ENCODE measurements around the gene ZEB1.

ZEB1 gene

GRCh38 chr10:31381766-31382316, 62.8 kb downstream of the ZEB1 start:
- no peak for TF ChIP-seq CTCF (IDR thresholded peaks at IDR 0.05; ENCODE audit: control insufficient read depth, extremely low read depth, insufficient read depth)
- no peak overlapping the region for H3K4me3 ChIP-seq (ENCODE audit: low read depth, low read length)
- no peak for DNase-seq (ENCODE audit: low read depth)

- DNase-seq (ENCODE audit: low read depth): no peak
- TF ChIP-seq CTCF (IDR thresholded peaks at IDR 0.05; ENCODE audit: control insufficient read depth, extremely low read depth, insufficient read depth): no peak
- H3K4me3 ChIP-seq (ENCODE audit: low read depth, low read length): no peak overlapping the region
These were observed 65.0 kb downstream of the ZEB1 start for GRCh38 chr10:31383810-31384588.

- TF ChIP-seq CTCF (IDR thresholded peaks at IDR 0.05; ENCODE audit: control insufficient read depth, extremely low read depth, insufficient read depth): no peak
- no peak overlapping the region for H3K4me3 ChIP-seq (ENCODE audit: low read depth, low read length)
- DNase-seq (ENCODE audit: low read depth): no peak
These were observed 65.6 kb downstream of the ZEB1 start for GRCh38 chr10:31384589-31384949.

- H3K4me3 ChIP-seq (ENCODE audit: low read depth, low read length): no peak overlapping the region
- TF ChIP-seq CTCF (IDR thresholded peaks at IDR 0.05; ENCODE audit: control insufficient read depth, extremely low read depth, insufficient read depth): no peak
- no peak for DNase-seq (ENCODE audit: low read depth)
These were observed 71.8 kb downstream of the ZEB1 start for GRCh38 chr10:31390804-31391203.

GRCh38 chr10:31393844-31394243, 74.8 kb downstream of the ZEB1 start:
- DNase-seq (ENCODE audit: low read depth): no peak
- no peak overlapping the region for H3K4me3 ChIP-seq (ENCODE audit: low read depth, low read length)
- TF ChIP-seq CTCF (IDR thresholded peaks at IDR 0.05; ENCODE audit: control insufficient read depth, extremely low read depth, insufficient read depth): no peak

- DNase-seq (ENCODE audit: low read depth): no peak
- TF ChIP-seq CTCF (IDR thresholded peaks at IDR 0.05; ENCODE audit: control insufficient read depth, extremely low read depth, insufficient read depth): no peak
- no peak overlapping the region for H3K4me3 ChIP-seq (ENCODE audit: low read depth, low read length)
These were observed 76.7 kb downstream of the ZEB1 start for GRCh38 chr10:31395695-31396094.

GRCh38 chr10:31396376-31396775, 77.4 kb downstream of the ZEB1 start:
- H3K4me3 ChIP-seq (ENCODE audit: low read depth, low read length): no peak overlapping the region
- no peak for DNase-seq (ENCODE audit: low read depth)
- TF ChIP-seq CTCF (IDR thresholded peaks at IDR 0.05; ENCODE audit: control insufficient read depth, extremely low read depth, insufficient read depth): no peak
